ENCODE results near the gene ATP9A. TPM values are rescaled to one million over a fixed set of nuclear protein-coding genes. Genes with fewer than 3 reads are reported as not detected.

The ATP9A gene
- total RNA-seq, 4 donors from 2014 or later = 36.1 to 47.4 (median 38.1) TPM

DNA sequence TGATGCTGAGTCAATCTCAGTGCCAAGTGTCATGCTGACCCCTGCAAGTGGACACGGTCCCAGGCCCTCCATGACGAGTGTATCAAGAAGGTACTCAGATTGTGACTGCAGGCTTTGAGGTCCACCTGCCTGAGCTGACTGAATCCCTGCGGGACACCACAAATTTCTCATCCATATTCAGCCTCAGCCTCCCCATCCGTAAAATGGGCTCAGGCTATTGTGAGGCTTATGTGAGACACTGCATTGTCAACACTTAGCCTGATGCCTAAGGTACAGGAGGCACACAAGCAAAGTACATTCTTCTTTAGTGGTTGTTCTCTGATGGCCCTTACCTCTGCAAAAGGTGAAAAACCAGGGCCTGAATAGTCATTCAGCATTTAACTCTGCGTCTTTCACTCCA, 155.3 kb downstream of the ATP9A start:
- H3K36me3 ChIP-seq = peaks cover 0 to 32% (median 0%) of the 10 kb centered on the region in 3 donors
- 95 to 97% methylated on average over 5 of the region's 5 CpGs for WGBS, 2 donors
- TF ChIP-seq EP300 (IDR thresholded peaks at IDR 0.05) (no peak), POLR2A (IDR thresholded peaks at IDR 0.05) (no peak)
- TF ChIP-seq, protein P1, sequence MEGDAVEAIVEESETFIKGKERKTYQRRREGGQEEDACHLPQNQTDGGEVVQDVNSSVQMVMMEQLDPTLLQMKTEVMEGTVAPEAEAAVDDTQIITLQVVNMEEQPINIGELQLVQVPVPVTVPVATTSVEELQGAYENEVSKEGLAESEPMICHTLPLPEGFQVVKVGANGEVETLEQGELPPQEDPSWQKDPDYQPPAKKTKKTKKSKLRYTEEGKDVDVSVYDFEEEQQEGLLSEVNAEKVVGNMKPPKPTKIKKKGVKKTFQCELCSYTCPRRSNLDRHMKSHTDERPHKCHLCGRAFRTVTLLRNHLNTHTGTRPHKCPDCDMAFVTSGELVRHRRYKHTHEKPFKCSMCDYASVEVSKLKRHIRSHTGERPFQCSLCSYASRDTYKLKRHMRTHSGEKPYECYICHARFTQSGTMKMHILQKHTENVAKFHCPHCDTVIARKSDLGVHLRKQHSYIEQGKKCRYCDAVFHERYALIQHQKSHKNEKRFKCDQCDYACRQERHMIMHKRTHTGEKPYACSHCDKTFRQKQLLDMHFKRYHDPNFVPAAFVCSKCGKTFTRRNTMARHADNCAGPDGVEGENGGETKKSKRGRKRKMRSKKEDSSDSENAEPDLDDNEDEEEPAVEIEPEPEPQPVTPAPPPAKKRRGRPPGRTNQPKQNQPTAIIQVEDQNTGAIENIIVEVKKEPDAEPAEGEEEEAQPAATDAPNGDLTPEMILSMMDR (IDR thresholded peaks at IDR 0.05) = no peak
- H3K4me3 ChIP-seq = no peak overlapping the region
- H3K27me3 ChIP-seq = no peaks in the 10 kb centered on the region
- no peak overlapping the region for H3K27ac ChIP-seq
- H3K9me3 ChIP-seq = no peaks in the 10 kb centered on the region
- DNase-seq (ENCODE audit: low spot score in 2 of 2) = no peak
- no peaks in the 10 kb centered on the region for H3K4me1 ChIP-seq

DNA sequence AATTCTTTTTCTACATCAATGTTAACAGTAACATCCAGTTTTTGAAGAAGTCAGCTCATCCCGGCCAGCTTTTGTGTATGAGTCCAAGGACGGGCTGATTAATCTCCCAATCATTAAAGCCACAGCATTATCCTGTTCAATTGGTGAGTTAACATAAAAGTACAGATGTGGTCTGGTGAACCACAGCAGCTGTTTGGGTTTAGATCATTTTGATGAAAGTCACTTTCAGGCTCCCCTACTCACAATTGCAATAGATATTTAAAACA, 156.6 kb downstream of the ATP9A start:
- TF ChIP-seq, protein P1 (IDR thresholded peaks at IDR 0.05) = no peak
- TF ChIP-seq EP300 (IDR thresholded peaks at IDR 0.05) = no peak
- TF ChIP-seq POLR2A (IDR thresholded peaks at IDR 0.05) = no peak
- Histone ChIP-seq H3K9me3 (no peaks in the 10 kb centered on the region), H3K4me3 (no peak overlapping the region), H3K27ac (no peak overlapping the region), H3K4me1 (no peaks in the 10 kb centered on the region), H3K36me3 (peaks cover 0 to 30% (median 0%) of the 10 kb centered on the region in 3 donors), H3K27me3 (no peaks in the 10 kb centered on the region)
- WGBS, 2 donors = 19 to 55% methylated on average over 2 of the region's 2 CpGs
- DNase-seq (ENCODE audit: low spot score in 2 of 2) = no peak

DNA sequence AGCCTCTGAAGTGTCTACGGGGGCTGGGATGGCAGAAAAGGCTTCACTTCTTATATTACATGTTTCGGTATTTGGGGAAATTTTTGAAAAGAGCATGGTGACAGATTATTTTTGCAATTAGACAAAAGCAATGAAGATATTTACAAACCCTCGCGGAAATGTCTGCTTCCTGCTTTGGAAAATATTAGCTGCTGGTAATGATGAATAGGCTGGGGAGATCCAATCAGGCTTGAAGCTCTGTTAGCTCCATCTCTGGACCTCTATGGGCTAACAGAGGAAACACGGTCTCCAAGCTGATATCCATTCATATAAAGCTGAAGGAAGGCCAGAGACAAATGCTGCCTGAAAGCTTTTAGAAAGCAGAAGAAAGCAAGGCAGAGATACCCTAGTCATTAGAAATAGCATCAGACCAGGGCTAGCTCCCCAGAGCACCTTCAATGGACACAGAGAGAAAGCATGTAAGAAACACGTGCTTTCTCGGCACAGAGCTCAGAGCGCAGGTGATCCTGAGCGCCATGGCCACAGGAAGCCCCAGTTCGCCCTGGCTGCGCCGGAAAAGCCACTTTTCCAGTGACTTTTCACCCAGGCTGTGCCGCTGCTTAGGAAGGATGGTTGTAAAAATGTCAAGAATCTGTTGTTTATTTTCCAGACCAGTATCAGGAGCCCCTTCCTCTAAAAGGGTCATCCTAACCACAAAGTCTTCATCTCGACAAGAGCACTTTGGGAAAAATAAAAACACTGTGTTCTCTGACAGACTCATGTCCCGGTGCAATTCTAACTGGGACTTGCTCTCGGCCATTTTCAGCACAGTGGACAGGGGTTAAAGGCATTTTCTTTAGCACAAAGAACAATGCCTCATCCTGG, 157.2 kb downstream of the ATP9A start:
- WGBS, 2 donors = 67 to 72% methylated on average over 16 of the region's 16 CpGs
- TF ChIP-seq EP300 (IDR thresholded peaks at IDR 0.05) (no peak), POLR2A (IDR thresholded peaks at IDR 0.05) (no peak)
- TF ChIP-seq, protein P1 (IDR thresholded peaks at IDR 0.05) = no peak
- H3K4me3 ChIP-seq = no peak overlapping the region
- H3K36me3 ChIP-seq = peaks cover 0 to 30% (median 0%) of the 10 kb centered on the region in 3 donors
- no peaks in the 10 kb centered on the region for H3K9me3 ChIP-seq
- no peaks in the 10 kb centered on the region for H3K4me1 ChIP-seq
- H3K27me3 ChIP-seq = no peaks in the 10 kb centered on the region
- no peak overlapping the region for H3K27ac ChIP-seq
- no peak for DNase-seq (ENCODE audit: low spot score in 2 of 2)

DNA sequence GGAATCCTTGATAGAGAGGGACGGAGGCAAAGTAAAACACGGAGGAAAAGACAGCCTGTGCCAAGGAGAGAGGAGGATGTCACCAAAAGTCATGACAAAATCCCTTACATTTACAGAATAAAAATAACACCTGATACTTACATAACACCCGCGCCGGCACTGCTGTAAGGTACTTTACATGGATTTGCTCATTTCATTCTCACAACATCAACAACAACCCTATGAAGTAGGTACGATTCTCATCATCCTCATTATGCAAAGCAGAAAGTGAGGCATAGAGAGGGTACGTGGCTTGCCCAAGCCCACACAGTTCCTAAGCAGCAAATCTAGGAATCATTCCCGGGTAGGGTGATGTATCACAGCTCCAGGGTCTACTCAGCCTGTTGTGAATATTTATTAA, 158.1 kb downstream of the ATP9A start:
- Histone ChIP-seq H3K27ac (no peak overlapping the region), H3K27me3 (no peaks in the 10 kb centered on the region), H3K4me3 (no peak overlapping the region), H3K4me1 (no peaks in the 10 kb centered on the region), H3K36me3 (peaks cover 0 to 30% (median 0%) of the 10 kb centered on the region in 3 donors), H3K9me3 (no peaks in the 10 kb centered on the region)
- no peak for DNase-seq (ENCODE audit: low spot score in 2 of 2)
- WGBS, 2 donors = 86 to 89% methylated on average over 8 of the region's 8 CpGs
- TF ChIP-seq EP300 (IDR thresholded peaks at IDR 0.05) = no peak
- TF ChIP-seq, protein P1 (IDR thresholded peaks at IDR 0.05) = no peak
- TF ChIP-seq POLR2A (IDR thresholded peaks at IDR 0.05) = no peak

DNA sequence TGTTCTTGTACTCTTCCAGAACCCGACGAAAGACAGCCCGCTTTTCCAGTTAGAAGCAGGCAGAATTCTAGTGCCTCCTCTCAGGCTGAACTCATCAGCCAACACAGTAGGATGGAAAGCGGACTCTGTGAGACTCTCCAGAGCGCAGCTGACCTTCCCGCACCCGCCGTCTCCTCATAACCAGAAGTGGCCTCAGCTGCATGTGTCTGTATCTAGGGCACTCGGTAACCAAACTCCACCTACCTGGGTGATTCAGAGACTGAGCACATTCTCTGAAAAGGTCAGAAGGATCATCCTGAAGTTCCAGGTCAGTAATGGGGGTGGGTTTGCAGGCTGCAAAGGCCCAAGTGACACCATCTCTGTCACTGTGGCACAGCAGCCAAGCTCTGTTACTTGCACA, 158.9 kb downstream of the ATP9A start:
- 89 to 92% methylated on average over 9 of the region's 9 CpGs for WGBS, 2 donors

More for the DNA sequence above, 158.9 kb downstream of the ATP9A start:
- DNase-seq (ENCODE audit: low spot score in 2 of 2) = no peak
- Histone ChIP-seq H3K27ac (no peak overlapping the region), H3K4me1 (no peaks in the 10 kb centered on the region), H3K4me3 (no peak overlapping the region), H3K27me3 (no peaks in the 10 kb centered on the region), H3K9me3 (no peaks in the 10 kb centered on the region), H3K36me3 (peaks cover 0 to 30% (median 0%) of the 10 kb centered on the region in 3 donors)
- no peak for TF ChIP-seq POLR2A (IDR thresholded peaks at IDR 0.05)
- TF ChIP-seq, protein P1 (IDR thresholded peaks at IDR 0.05) = no peak
- TF ChIP-seq EP300 (IDR thresholded peaks at IDR 0.05) = no peak

All from tibial nerve (tissue), 4 donors.